AG09309 (cell line): ENCODE measurements around the gene SLC35D2.
"Not testable (repeated sequence)": the region's sequence is repeated elsewhere in the genome, so short reads cannot be mapped to it uniquely, and the experiment has no call there.

Experiments
- DNase-seq: peaks from one replicate; pipeline ENCODE4 v3.0.0-alpha.2; 2010; ENCODE audit warnings: low read depth
- H3K4me3 ChIP-seq: 2 replicates; pipeline ENCODE4 v1.5.1; 2011; ENCODE audit warnings: mild to moderate bottlenecking, low read depth, low read length, moderate library complexity; ENCODE audit not compliant: control insufficient read depth
- CTCF ChIP-seq: IDR thresholded peaks from 2 replicates; pipeline ENCODE4 v1.5.1; 2011; ENCODE audit warnings: mild to moderate bottlenecking, low read depth, low read length, inconsistent platforms; ENCODE audit not compliant: insufficient read depth, control insufficient read depth; ENCODE audit errors: missing control alignments

Gene SLC35D2

GRCh38 chr9:96378187-96378586 lies 5.3 kb downstream of the SLC35D2 start:
- TF ChIP-seq CTCF, result no peak
- no peak for DNase-seq
- H3K4me3 ChIP-seq, result no peak overlapping the region

- no peak overlapping the region for H3K4me3 ChIP-seq
- no peak for TF ChIP-seq CTCF
- peak; percentile 41 for DNase-seq
Observed at GRCh38 chr9:96376891-96377874, 6.3 kb downstream of the SLC35D2 start.

GRCh38 chr9:96375507-96375906 lies 8.0 kb downstream of the SLC35D2 start:
- not testable (repeated sequence) for H3K4me3 ChIP-seq, DNase-seq

- no peak for TF ChIP-seq CTCF
- H3K4me3 ChIP-seq, result no peak overlapping the region
- DNase-seq, result no peak
Observed at GRCh38 chr9:96367943-96368342, 15.6 kb downstream of the SLC35D2 start.

GRCh38 chr9:96363175-96363967 lies 20.1 kb downstream of the SLC35D2 start:
- H3K4me3 ChIP-seq, result no peak overlapping the region
- DNase-seq, result no peak
- no peak for TF ChIP-seq CTCF

- DNase-seq, result not testable (repeated sequence)
Observed at GRCh38 chr9:96362119-96362518, 21.4 kb downstream of the SLC35D2 start.

GRCh38 chr9:96361668-96362067 lies 21.8 kb downstream of the SLC35D2 start:
- no peak for TF ChIP-seq CTCF
- DNase-seq, result no peak

More at GRCh38 chr9:96362119-96362518, 21.4 kb downstream of the SLC35D2 start:
- H3K4me3 ChIP-seq, result not testable (repeated sequence)

More at GRCh38 chr9:96361668-96362067, 21.8 kb downstream of the SLC35D2 start:
- H3K4me3 ChIP-seq, result no peak overlapping the region
